Muscle layer of duodenum (tissue), 2 donors: ENCODE results near the gene SLC26A2.
A peak's percentile ranks its signal among the peaks of the same experiment; 100 is the strongest.

Experiments used
- H3K27ac ChIP-seq: one replicate; pipeline ENCODE4 v1.7.0; 2013; ENCODE audit warnings: mild to moderate bottlenecking, low read length
- H3K27me3 ChIP-seq: one replicate; pipeline ENCODE4 v1.7.0; 2013; ENCODE audit warnings: low read depth, mild to moderate bottlenecking, control low read depth, low read length
- H3K36me3 ChIP-seq, 2 donors: one replicate each; pipeline ENCODE4 v1.7.0; 2013; ENCODE audit warnings: low read length in 2 of 2, control low read depth in 1 of 2, mild to moderate bottlenecking in 1 of 2; ENCODE audit not compliant: insufficient read depth in 2 of 2, control insufficient read depth in 1 of 2
- H3K4me1 ChIP-seq, 2 donors: one replicate each; pipeline ENCODE4 v1.7.0; 2013; ENCODE audit warnings: low read length in 2 of 2, mild to moderate bottlenecking in 2 of 2, control low read depth in 1 of 2, moderate library complexity in 1 of 2; ENCODE audit not compliant: insufficient read depth in 2 of 2, control insufficient read depth in 1 of 2
- H3K4me3 ChIP-seq, 2 donors: one replicate each; pipeline ENCODE4 v1.7.0; 2013; ENCODE audit warnings: low read length in 2 of 2, low read depth in 1 of 2, mild to moderate bottlenecking in 1 of 2
- H3K9me3 ChIP-seq, 2 donors: one replicate each; pipeline ENCODE4 v1.7.0; 2013; ENCODE audit warnings: low read length in 2 of 2, control low read depth in 1 of 2, mild to moderate bottlenecking in 1 of 2; ENCODE audit not compliant: control insufficient read depth in 1 of 2
- donor health status: healthy.

Gene SLC26A2

DNA sequence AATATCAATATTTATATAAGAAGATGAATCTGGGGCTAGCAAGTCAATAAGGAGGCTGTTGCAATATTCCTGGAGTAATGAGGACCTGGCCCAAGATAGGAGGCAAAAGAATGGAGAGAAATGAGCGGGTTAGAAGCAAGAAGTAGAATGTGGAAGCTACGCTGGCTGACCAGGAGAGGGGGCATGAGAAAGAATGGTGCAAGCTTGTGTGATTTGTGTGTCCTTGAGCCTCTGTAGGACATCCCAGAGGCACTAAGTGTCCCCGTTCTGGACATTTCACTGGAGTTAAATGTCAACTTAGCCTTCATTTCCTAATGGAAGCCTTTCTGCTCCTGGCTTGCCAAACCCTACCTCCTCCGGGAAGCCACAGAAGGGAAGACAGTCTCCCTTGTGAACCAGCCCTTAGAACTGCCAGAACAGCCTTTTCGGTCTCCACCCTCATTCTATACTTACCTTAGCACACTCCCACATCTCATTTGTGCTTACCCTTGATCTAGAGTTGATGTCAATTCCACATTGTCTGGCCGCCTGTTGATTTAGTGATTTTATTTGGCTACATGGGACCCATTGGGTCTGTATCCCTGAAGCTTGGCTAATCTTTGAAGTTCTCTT lies 9.3 kb upstream of the SLC26A2 start:
- Histone ChIP-seq H3K4me1 (no peaks in the 10 kb centered on the region), H3K4me3 (no peak overlapping the region), H3K27me3 (no peaks in the 10 kb centered on the region), H3K9me3 (no peaks in the 10 kb centered on the region), H3K27ac (no peak overlapping the region), H3K36me3 (no peaks in the 10 kb centered on the region)

DNA sequence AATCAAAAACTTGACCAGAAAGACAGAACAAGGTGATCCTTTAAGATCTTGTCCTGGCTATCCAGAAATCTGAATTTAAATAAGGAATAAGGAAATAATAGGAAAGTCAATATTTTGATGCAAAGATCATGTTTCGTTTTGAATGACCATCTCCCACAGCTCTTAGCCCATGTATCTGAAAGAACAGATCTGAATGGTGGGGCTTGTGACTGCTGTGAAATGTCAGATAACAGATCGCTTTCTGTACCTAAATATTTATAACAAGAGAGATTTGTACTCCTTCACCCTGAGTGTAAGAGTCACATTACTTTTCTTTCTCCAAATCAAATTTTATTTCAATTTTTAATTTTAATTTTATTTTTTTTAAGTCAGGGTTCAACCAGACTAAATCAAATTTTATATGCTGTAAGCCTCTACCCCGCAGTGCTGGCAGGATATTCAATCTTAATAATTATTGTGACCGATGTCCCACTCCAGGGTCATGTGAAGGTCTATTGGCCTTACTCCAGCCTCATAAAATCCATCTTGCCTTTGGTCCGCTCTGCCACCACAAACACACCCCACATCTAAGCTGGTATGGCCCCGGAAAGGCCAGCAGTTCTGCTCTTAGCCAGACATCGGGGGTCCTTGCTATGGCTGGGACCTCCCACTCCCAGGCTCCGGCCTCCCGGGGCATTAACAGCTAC lies 7.0 kb upstream of the SLC26A2 start:
- H3K27ac ChIP-seq = no peak overlapping the region
- H3K27me3 ChIP-seq = no peaks in the 10 kb centered on the region
- H3K9me3 ChIP-seq = no peaks in the 10 kb centered on the region
- no peaks in the 10 kb centered on the region for H3K4me1 ChIP-seq
- H3K36me3 ChIP-seq = no peaks in the 10 kb centered on the region
- no peak overlapping the region for H3K4me3 ChIP-seq

DNA sequence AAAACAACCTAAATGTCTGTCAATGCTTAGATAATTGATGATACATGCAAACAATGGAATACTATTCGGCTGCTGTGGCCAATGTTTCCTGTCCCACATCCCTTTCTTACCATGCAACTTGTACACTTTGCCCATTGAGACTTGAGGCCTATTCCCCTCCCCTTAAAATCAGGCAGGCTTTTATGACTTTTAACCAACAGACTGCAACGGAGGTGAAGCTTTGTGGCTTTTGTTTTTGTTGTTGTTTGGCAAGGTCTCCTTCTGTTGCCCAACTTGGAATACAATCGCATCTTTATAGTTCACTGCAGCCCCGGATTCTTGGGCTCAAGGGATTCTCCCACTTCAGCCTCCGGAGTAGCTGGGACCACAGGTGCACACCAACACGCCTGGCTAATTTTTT lies 5.8 kb upstream of the SLC26A2 start:
- Histone ChIP-seq H3K36me3 (no peaks in the 10 kb centered on the region), H3K4me3 (no peak overlapping the region), H3K27ac (no peak overlapping the region), H3K9me3 (no peaks in the 10 kb centered on the region), H3K27me3 (no peaks in the 10 kb centered on the region), H3K4me1 (peaks cover 4 to 6% of the 10 kb centered on the region in 2 donors)

DNA sequence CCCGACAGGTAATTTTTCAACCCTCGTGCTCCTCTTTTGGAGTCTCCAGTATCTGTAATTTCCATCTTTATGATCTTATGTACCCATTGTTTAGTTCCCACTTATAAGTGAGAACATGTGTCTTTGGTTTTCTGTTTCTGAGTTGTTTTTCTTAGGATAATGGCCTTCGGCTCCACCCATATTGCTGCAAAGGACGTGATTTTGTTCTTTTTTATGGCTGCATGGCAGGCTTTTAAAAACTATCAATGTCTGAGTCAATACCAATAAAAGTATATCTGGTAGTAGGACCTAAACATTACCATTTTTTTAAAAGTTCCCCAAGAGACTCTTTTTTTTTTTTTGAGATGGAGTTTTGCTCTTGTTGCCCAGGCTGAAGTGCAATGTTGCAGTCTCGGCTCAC lies 3.9 kb upstream of the SLC26A2 start:
- H3K4me3 ChIP-seq = no peak overlapping the region
- H3K27me3 ChIP-seq = no peaks in the 10 kb centered on the region
- no peaks in the 10 kb centered on the region for H3K36me3 ChIP-seq
- no peak overlapping the region for H3K27ac ChIP-seq
- peaks cover 5 to 6% of the 10 kb centered on the region in 2 donors for H3K4me1 ChIP-seq
- no peaks in the 10 kb centered on the region for H3K9me3 ChIP-seq

DNA sequence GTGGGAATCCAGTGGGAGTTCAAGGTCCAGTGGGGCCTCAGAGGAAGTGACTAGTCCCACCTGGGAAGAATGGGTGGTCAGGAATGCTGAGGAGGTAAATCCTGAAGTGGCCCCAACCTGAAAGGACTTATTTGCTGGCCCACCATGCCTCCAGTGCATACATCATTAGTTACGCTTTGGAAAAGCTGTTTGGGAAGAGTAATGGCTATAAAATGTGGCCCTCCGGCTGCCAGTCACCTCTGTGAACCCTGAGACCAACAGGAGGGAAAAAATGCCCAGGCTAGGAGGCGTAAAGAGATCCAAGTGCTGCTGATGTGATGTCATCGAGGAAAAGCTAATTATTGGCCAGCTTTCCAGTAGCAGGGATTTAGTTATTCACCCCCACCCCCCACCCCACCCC lies 2.7 kb upstream of the SLC26A2 start:
- no peaks in the 10 kb centered on the region for H3K27me3 ChIP-seq
- H3K4me1 ChIP-seq = peaks cover 6 to 8% of the 10 kb centered on the region in 2 donors
- no peaks in the 10 kb centered on the region for H3K36me3 ChIP-seq
- no peaks in the 10 kb centered on the region for H3K9me3 ChIP-seq
- no peak overlapping the region for H3K27ac ChIP-seq
- no peak overlapping the region for H3K4me3 ChIP-seq

- peaks cover 6 to 8% of the 10 kb centered on the region in 2 donors for H3K4me1 ChIP-seq
- peak overlapping the region; percentile 56 to 67 for H3K4me3 ChIP-seq
- no peaks in the 10 kb centered on the region for H3K27me3 ChIP-seq
- H3K36me3 ChIP-seq = no peaks in the 10 kb centered on the region
- H3K27ac ChIP-seq = peak overlapping the region; percentile 96
- H3K9me3 ChIP-seq = no peaks in the 10 kb centered on the region
These were observed 937 bp upstream of the SLC26A2 start for GRCh38 chr5:149959406-149960236.

DNA sequence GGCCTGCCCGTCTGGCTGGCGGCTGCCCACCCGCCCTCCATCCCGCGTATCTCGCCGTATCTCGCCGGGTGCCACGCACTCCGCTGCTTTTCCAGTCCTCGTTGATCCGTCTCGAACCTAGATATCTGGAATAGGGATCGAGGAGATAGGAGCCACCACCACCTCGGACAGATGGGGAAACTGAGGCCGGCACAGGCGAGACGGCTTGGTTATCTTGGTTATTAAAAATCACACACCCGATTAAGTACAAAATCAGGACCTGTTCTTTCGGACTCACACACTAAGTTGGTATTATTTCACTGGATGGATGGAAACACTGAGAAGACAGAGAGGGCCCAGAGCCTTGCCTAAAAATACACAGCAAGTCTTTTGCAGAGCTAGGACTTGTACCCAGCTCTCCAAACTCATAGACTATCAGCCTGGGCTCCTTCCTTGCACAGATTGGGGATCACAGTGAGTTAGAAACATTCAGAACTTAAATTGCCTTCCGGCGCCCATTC lies 678 bp downstream of the SLC26A2 start:
- H3K9me3 ChIP-seq = no peaks in the 10 kb centered on the region
- no peaks in the 10 kb centered on the region for H3K36me3 ChIP-seq
- H3K4me3 ChIP-seq = peak overlapping the region; percentile 66 to 67
- peak overlapping the region; percentile 39 for H3K27ac ChIP-seq
- H3K27me3 ChIP-seq = no peaks in the 10 kb centered on the region
- peaks cover 6 to 8% of the 10 kb centered on the region in 2 donors for H3K4me1 ChIP-seq

DNA sequence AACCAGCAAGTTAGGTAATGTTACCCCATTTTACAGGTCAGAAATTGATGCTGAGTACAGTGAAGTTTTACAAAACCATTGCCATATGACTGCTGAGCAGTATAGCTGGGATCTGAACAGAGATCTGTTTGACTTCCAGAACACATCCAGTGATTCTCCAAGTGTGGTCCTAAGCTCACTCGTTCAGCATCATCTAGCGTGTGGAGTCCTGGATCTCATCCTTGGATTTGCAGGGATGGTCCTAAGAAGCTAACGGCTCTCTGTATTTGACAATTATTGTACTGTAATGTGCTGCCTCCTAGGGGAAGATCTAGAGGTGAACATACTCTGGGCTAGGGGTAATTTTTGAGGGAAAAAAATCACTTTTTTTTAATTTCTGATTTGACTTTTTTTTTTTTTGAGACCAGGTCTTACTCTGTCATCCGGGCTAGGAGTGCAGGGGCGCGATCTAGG lies 1.4 kb downstream of the SLC26A2 start:
- H3K9me3 ChIP-seq = no peaks in the 10 kb centered on the region
- H3K4me1 ChIP-seq = peaks cover 6 to 8% of the 10 kb centered on the region in 2 donors
- H3K36me3 ChIP-seq = no peaks in the 10 kb centered on the region
- H3K4me3 ChIP-seq = peak overlapping the region; percentile 66 to 67
- H3K27me3 ChIP-seq = no peaks in the 10 kb centered on the region
- no peak overlapping the region for H3K27ac ChIP-seq

GRCh38 chr5:149962601-149963300 lies 2.2 kb downstream of the SLC26A2 start:
- no peak overlapping the region for H3K4me3 ChIP-seq
- no peak overlapping the region for H3K27ac ChIP-seq
- H3K4me1 ChIP-seq = peaks cover 6 to 8% of the 10 kb centered on the region in 2 donors
- H3K36me3 ChIP-seq = no peaks in the 10 kb centered on the region
- H3K9me3 ChIP-seq = no peaks in the 10 kb centered on the region
- no peaks in the 10 kb centered on the region for H3K27me3 ChIP-seq

DNA sequence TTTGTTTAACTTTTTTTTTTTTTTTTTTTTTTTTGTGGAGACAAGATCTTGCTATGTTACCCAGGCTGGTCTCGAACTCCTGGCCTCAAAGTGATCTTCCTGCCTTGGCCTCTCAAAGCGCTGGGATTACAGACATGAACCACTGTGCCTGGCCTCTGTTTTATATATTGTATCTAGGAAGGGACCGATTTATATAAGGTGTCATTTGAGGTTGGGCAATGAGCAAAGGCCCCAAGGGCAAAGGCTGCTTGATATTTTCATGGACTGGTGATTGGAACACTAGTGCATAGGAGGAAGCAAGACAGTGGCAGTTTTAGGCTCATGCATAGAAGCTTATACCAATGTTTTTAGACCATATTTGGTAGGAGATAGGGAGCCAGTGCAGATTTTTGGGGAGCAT lies 3.2 kb downstream of the SLC26A2 start:
- no peaks in the 10 kb centered on the region for H3K36me3 ChIP-seq
- peaks cover 6 to 8% of the 10 kb centered on the region in 2 donors for H3K4me1 ChIP-seq
- no peak overlapping the region for H3K4me3 ChIP-seq
- H3K9me3 ChIP-seq = no peaks in the 10 kb centered on the region
- H3K27ac ChIP-seq = no peak overlapping the region
- H3K27me3 ChIP-seq = no peaks in the 10 kb centered on the region

GRCh38 chr5:149966946-149967345 lies 6.4 kb downstream of the SLC26A2 start:
- Histone ChIP-seq H3K27me3 (no peaks in the 10 kb centered on the region), H3K4me1 (peaks cover 0 to under 1% of the 10 kb centered on the region in 2 donors), H3K27ac (no peak overlapping the region), H3K9me3 (no peaks in the 10 kb centered on the region), H3K4me3 (no peak overlapping the region), H3K36me3 (no peaks in the 10 kb centered on the region)
